ENCODE data around the gene B3GALT5.

The B3GALT5 gene

GRCh38 chr21:39720126-39720778 lies 107.5 kb downstream of the B3GALT5 start:
- no peak for TF ChIP-seq CTCF (IDR thresholded peaks at IDR 0.05; ENCODE audit: borderline replicate concordance, insufficient read depth, low read depth, low read length)
- H3K4me3 ChIP-seq (ENCODE audit: low read depth, low read length), result no peak overlapping the region

- TF ChIP-seq CTCF (IDR thresholded peaks at IDR 0.05; ENCODE audit: borderline replicate concordance, insufficient read depth, low read depth, low read length), result no peak
- H3K4me3 ChIP-seq (ENCODE audit: low read depth, low read length), result no peak overlapping the region
Observed at GRCh38 chr21:39721885-39722284, 109.1 kb downstream of the B3GALT5 start.

Measured in GM12875 (cell line).